MCF 10A (cell line): ENCODE results near the gene DNASE2. TPM values are rescaled to one million over a fixed set of nuclear protein-coding genes. Genes with fewer than 3 reads are reported as not detected.
A peak's percentile ranks its signal among the peaks of the same experiment; 100 is the strongest.

Source experiments
- BruUV-seq: library from RNA; stranded (reverse); fragments of 400-500 nt; replicated peaks from 2 replicates; lab custom pipeline; 2021; lab: Mats Ljungman, UMichigan
- CTCF ChIA-PET: fragments of 300-600 bp; sonication (Branson Sonifier 250); formaldehyde crosslinking; extraction: SDS; loops from one replicate; lab custom pipeline; 2021; ENCODE audit warnings: antibody characterized with exemption, inconsistent platforms; lab: Yijun Ruan, JAX
- POLR2A ChIA-PET: fragments of 300-600, 350-650 bp; sonication (Branson Sonifier 250); formaldehyde crosslinking; extraction: SDS; loops from one replicate; lab custom pipeline; 2020; ENCODE audit warnings: antibody characterized with exemption, inconsistent platforms; lab: Yijun Ruan, JAX
- DNase-seq: peaks from one replicate; pipeline ENCODE4 v3.0.0-alpha.2; 2018; ENCODE audit not compliant: unreplicated experiment
- H3K27ac Mint-ChIP-seq: one replicate; pipeline ENCODE4 v1.8.0; 2022; ENCODE audit warnings: mild to moderate bottlenecking, low read depth, mixed read lengths; ENCODE audit not compliant: unreplicated experiment
- H3K27me3 Mint-ChIP-seq: one replicate; pipeline ENCODE4 v1.8.0; 2022; ENCODE audit warnings: mixed read lengths; ENCODE audit not compliant: insufficient read depth, unreplicated experiment
- H3K36me3 Mint-ChIP-seq: one replicate; pipeline ENCODE4 v1.8.0; 2022; ENCODE audit warnings: mild to moderate bottlenecking, moderate library complexity, mixed read lengths; ENCODE audit not compliant: insufficient read depth, unreplicated experiment
- H3K4me1 Mint-ChIP-seq: one replicate; pipeline ENCODE4 v1.8.0; 2022; ENCODE audit warnings: mixed read lengths; ENCODE audit not compliant: insufficient read depth, unreplicated experiment
- H3K4me3 Mint-ChIP-seq: one replicate; pipeline ENCODE4 v1.8.0; 2022; ENCODE audit warnings: mild to moderate bottlenecking, moderate library complexity, mixed read lengths; ENCODE audit not compliant: unreplicated experiment
- H3K9me3 Mint-ChIP-seq: one replicate; pipeline ENCODE4 v1.8.0; 2022; ENCODE audit warnings: mixed read lengths; ENCODE audit not compliant: unreplicated experiment
- CTCF ChIP-seq: fragments of 200-600 bp; IDR thresholded peaks from one replicate; pipeline ENCODE4 v1.8.0; 2022; ENCODE audit warnings: antibody characterized with exemption, mild to moderate bottlenecking; ENCODE audit not compliant: unreplicated experiment
- intact Hi-C: fragments of 100-400 bp; cut with micrococcal nuclease; formaldehyde crosslinking; loops from 2 replicates; pipeline ENCODE4 v1.14.1; 2022
- total RNA-seq: library from RNA; stranded (reverse); gene quantifications from 2 replicates; pipeline ENCODE4 v1.2.3, GENCODE V29; 2022

Gene DNASE2
- total RNA-seq, 1 experiment from 2014 or later = 26.7 TPM

GRCh38 chr19:12884926-12885748 lies 3.9 kb upstream of the DNASE2 start:
- no peaks in the 10 kb centered on the region for H3K4me1 Mint-ChIP-seq
- CTCF ChIA-PET = interaction anchor here (0.5 to 2.9 kb wide), 5 partner anchors 12 to 192 kb away, joined by 3 to 20 read pairs (median 5); no protein-coding TSS in a partner anchor
- no TSS peak for BruUV-seq
- intact Hi-C loops = no loop called here
- no peak overlapping the region for H3K27ac Mint-ChIP-seq
- no peaks in the 10 kb centered on the region for H3K9me3 Mint-ChIP-seq
- TF ChIP-seq CTCF = peak; percentile 58
- POLR2A ChIA-PET = interaction anchor here (0.6 to 1.2 kb wide), 4 partner anchors 54 to 94 kb away, joined by 3 to 6 read pairs (median 4); partner anchors contain the start of gene JUNB
- no peaks in the 10 kb centered on the region for H3K36me3 Mint-ChIP-seq
- no peaks in the 10 kb centered on the region for H3K27me3 Mint-ChIP-seq
- DNase-seq = peak; percentile 94
- H3K4me3 Mint-ChIP-seq = peak overlapping the region; percentile 72

- H3K9me3 Mint-ChIP-seq = no peaks in the 10 kb centered on the region
- BruUV-seq = no TSS peak
- DNase-seq = no peak
- H3K27me3 Mint-ChIP-seq = no peaks in the 10 kb centered on the region
- ChIA-PET POLR2A (interaction anchor here (0.7 to 1.0 kb wide), 2 partner anchors 54 to 93 kb away, joined by 3 to 6 read pairs; partner anchors contain the start of gene JUNB), CTCF (interaction anchor here (0.5 to 2.9 kb wide), 3 partner anchors 12 to 166 kb away, joined by 3 to 20 read pairs (median 5); no protein-coding TSS in a partner anchor)
- no peak overlapping the region for H3K27ac Mint-ChIP-seq
- no peak for TF ChIP-seq CTCF
- intact Hi-C loops = no loop called here
- H3K36me3 Mint-ChIP-seq = no peaks in the 10 kb centered on the region
- H3K4me1 Mint-ChIP-seq = no peaks in the 10 kb centered on the region
- H3K4me3 Mint-ChIP-seq = peak overlapping the region; percentile 72
Observed at GRCh38 chr19:12884627-12884925, 3.3 kb upstream of the DNASE2 start.

GRCh38 chr19:12884202-12884601 lies 3.0 kb upstream of the DNASE2 start:
- H3K9me3 Mint-ChIP-seq = no peaks in the 10 kb centered on the region
- no peaks in the 10 kb centered on the region for H3K36me3 Mint-ChIP-seq
- H3K27me3 Mint-ChIP-seq = no peaks in the 10 kb centered on the region
- no peak overlapping the region for H3K4me3 Mint-ChIP-seq
- DNase-seq = no peak
- H3K4me1 Mint-ChIP-seq = no peaks in the 10 kb centered on the region
- no TSS peak for BruUV-seq
- no peak for TF ChIP-seq CTCF
- CTCF ChIA-PET = interaction anchor here (0.5 to 2.9 kb wide), 2 partner anchors 11 to 37 kb away, joined by 5 to 20 read pairs; no protein-coding TSS in a partner anchor
- intact Hi-C loops = no loop called here
- POLR2A ChIA-PET = interaction anchor here (0.7 to 1.1 kb wide), 3 partner anchors 55 to 163 kb away, joined by 3 read pairs; no protein-coding TSS in a partner anchor
- no peak overlapping the region for H3K27ac Mint-ChIP-seq

GRCh38 chr19:12882589-12882988 lies 1.3 kb upstream of the DNASE2 start:
- TF ChIP-seq CTCF = no peak
- no TSS peak for BruUV-seq
- no peak for DNase-seq
- ChIA-PET CTCF (interaction anchor here (0.6 to 2.9 kb wide), 4 partner anchors 18 to 85 kb away, joined by 3 to 20 read pairs (median 7); no protein-coding TSS in a partner anchor), POLR2A (interaction anchor here (2.8 to 3.0 kb wide), 2 partner anchors 8 to 18 kb away, joined by 13 to 37 read pairs; partner anchors contain the start of gene GCDH)
- intact Hi-C loops = no loop called here
- no peaks in the 10 kb centered on the region for H3K9me3 Mint-ChIP-seq
- H3K36me3 Mint-ChIP-seq = peaks cover 13% of the 10 kb centered on the region
- no peak overlapping the region for H3K27ac Mint-ChIP-seq
- H3K4me3 Mint-ChIP-seq = peak overlapping the region; percentile 84
- H3K4me1 Mint-ChIP-seq = no peaks in the 10 kb centered on the region
- H3K27me3 Mint-ChIP-seq = no peaks in the 10 kb centered on the region
